CD4-positive, alpha-beta memory T cell (primary cell): ENCODE results near the gene MAP4K1. TPM values are rescaled to one million over a fixed set of nuclear protein-coding genes. Genes with fewer than 3 reads are reported as not detected.

Source experiments
- polyA plus RNA-seq, 2 donors: library from polyadenylated mRNA; unstranded; fragments of 300-500 nt; fragmentation: Illumina TruSeq; gene quantifications; one replicate each; pipeline ENCODE4 v1.2.3, GENCODE V29; 2021
- total RNA-seq, 2 experiments: library from RNA; stranded (reverse); gene quantifications; one replicate each; pipeline ENCODE4 v1.2.3, GENCODE V29; 2021

Gene MAP4K1
- total and polyA plus RNA-seq, 4 experiments from 2014 or later: 142 to 361 (median 262) TPM

Other genes with a start within 250 kb of the MAP4K1 start
- gene PSMD8, start 243.4 kb downstream of the MAP4K1 start, total RNA-seq: 10 to 100 TPM; 89.6 to 90.6 TPM
- gene PSMD8, start 243.4 kb downstream of the MAP4K1 start, polyA plus RNA-seq: 100 to 1,000 TPM; 178 to 197 TPM
- gene GGN, start 229.9 kb downstream of the MAP4K1 start, total RNA-seq: under 1 TPM in 1 of 2 experiments, not detected in 1; 0.15 TPM
- gene GGN, start 229.9 kb downstream of the MAP4K1 start, polyA plus RNA-seq: not detected
- 1 to 10 TPM; 3.0 to 3.8 TPM for gene SPRED3, start 229.3 kb downstream of the MAP4K1 start, total RNA-seq
- under 1 TPM in 1 of 2 donors, not detected in 1; 0.07 TPM for gene SPRED3, start 229.3 kb downstream of the MAP4K1 start, polyA plus RNA-seq
- gene FAM98C, start 214.9 kb downstream of the MAP4K1 start, total RNA-seq: 10 to 100 TPM; 53.1 to 53.8 TPM
- 10 to 100 TPM; 18.2 to 22.2 TPM for gene FAM98C, start 214.9 kb downstream of the MAP4K1 start, polyA plus RNA-seq
- under 1 TPM in 1 of 2 experiments, not detected in 1; 0.33 TPM for gene RASGRP4, start 191.7 kb downstream of the MAP4K1 start, total RNA-seq
- under 1 TPM; 0.06 to 0.31 TPM for gene RASGRP4, start 191.7 kb downstream of the MAP4K1 start, polyA plus RNA-seq
- 1 to 10 TPM; 5.0 to 6.2 TPM for gene RYR1, start 184.3 kb downstream of the MAP4K1 start, total RNA-seq
- under 1 TPM; 0.02 to 0.50 TPM for gene RYR1, start 184.3 kb downstream of the MAP4K1 start, polyA plus RNA-seq
- gene EIF3K, start 1.2 kb upstream of the MAP4K1 start, total RNA-seq: 100 to 1,000 TPM; 320 to 340 TPM
- gene EIF3K, start 1.2 kb upstream of the MAP4K1 start, polyA plus RNA-seq: 100 to 1,000 TPM; 364 to 424 TPM
- gene ACTN4, start 29.7 kb upstream of the MAP4K1 start, total RNA-seq: 100 to 1,000 TPM; 151 to 155 TPM
- 10 to 100 TPM in 1 of 2 donors, 1 to 10 TPM in 1; 4.0 to 24.4 TPM for gene ACTN4, start 29.7 kb upstream of the MAP4K1 start, polyA plus RNA-seq
- gene CAPN12, start 126.5 kb upstream of the MAP4K1 start, total RNA-seq: 10 to 100 TPM; 16.8 to 19.5 TPM
- gene CAPN12, start 126.5 kb upstream of the MAP4K1 start, polyA plus RNA-seq: 1 to 10 TPM; 3.9 to 9.9 TPM
- gene LGALS7, start 155.6 kb upstream of the MAP4K1 start, total RNA-seq: not detected
- not detected for gene LGALS7, start 155.6 kb upstream of the MAP4K1 start, polyA plus RNA-seq
- gene LGALS7B, start 171.2 kb upstream of the MAP4K1 start, total RNA-seq: not detected
- gene LGALS7B, start 171.2 kb upstream of the MAP4K1 start, polyA plus RNA-seq: not detected
- 1 to 10 TPM; 4.7 to 6.1 TPM for gene LGALS4, start 195.0 kb upstream of the MAP4K1 start, total RNA-seq
- not detected for gene LGALS4, start 195.0 kb upstream of the MAP4K1 start, polyA plus RNA-seq
- gene ECH1, start 213.8 kb upstream of the MAP4K1 start, total RNA-seq: 100 to 1,000 TPM; 135 to 143 TPM
- 100 to 1,000 TPM; 245 to 294 TPM for gene ECH1, start 213.8 kb upstream of the MAP4K1 start, polyA plus RNA-seq
- gene HNRNPL, start 232.0 kb upstream of the MAP4K1 start, total RNA-seq: 100 to 1,000 TPM; 329 to 351 TPM
- 10 to 100 TPM; 15.2 to 76.0 TPM for gene HNRNPL, start 232.0 kb upstream of the MAP4K1 start, polyA plus RNA-seq